Activated T-helper 2 cell treated with anti-CD3 and anti-CD28 coated beads, Interferon-gamma antibody, Interleukin-2, Interleukin-4, amounts not matched to agents 10 μg/mL and 5 μg/mL and 100 μg/mL, durations not matched to agents 14 hours and 24 hours and 36 hours (primary cell): ENCODE data around the gene TEX28. TPM values are rescaled to one million over a fixed set of nuclear protein-coding genes. Genes with fewer than 3 reads are reported as not detected.
A peak's percentile ranks its signal among the peaks of the same experiment; 100 is the strongest.
"Not testable (repeated sequence)": the region's sequence is repeated elsewhere in the genome, so short reads cannot be mapped to it uniquely, and the experiment has no call there.

Experiments
- DNase-seq: peaks from one replicate; pipeline ENCODE4 v3.0.0; 2021; ENCODE audit warnings: low spot score
- H3K27ac Mint-ChIP-seq: one replicate; pipeline ENCODE4 v1.8.0; 2021; ENCODE audit warnings: mixed read lengths
- H3K27me3 Mint-ChIP-seq: one replicate; pipeline ENCODE4 v1.8.0; 2021; ENCODE audit warnings: low read depth, mixed read lengths
- H3K36me3 Mint-ChIP-seq: one replicate; pipeline ENCODE4 v1.8.0; 2021; ENCODE audit warnings: low read depth, mixed read lengths
- H3K4me1 Mint-ChIP-seq: one replicate; pipeline ENCODE4 v1.8.0; 2021; ENCODE audit warnings: low read depth, mixed read lengths
- H3K4me3 Mint-ChIP-seq: one replicate; pipeline ENCODE4 v1.8.0; 2021; ENCODE audit warnings: low read depth, mild to moderate bottlenecking, moderate library complexity, mixed read lengths
- H3K9me3 Mint-ChIP-seq: one replicate; pipeline ENCODE4 v1.8.0; 2021; ENCODE audit warnings: mixed read lengths
- intact Hi-C: fragments of 100-400 bp; cut with micrococcal nuclease; formaldehyde crosslinking; loops from one replicate; pipeline ENCODE4 v1.15.1; 2023
- total RNA-seq: library from RNA; stranded (reverse); gene quantifications from 2 replicates; pipeline ENCODE4 v1.2.3, GENCODE V29; 2022

The TEX28 gene, protein sequence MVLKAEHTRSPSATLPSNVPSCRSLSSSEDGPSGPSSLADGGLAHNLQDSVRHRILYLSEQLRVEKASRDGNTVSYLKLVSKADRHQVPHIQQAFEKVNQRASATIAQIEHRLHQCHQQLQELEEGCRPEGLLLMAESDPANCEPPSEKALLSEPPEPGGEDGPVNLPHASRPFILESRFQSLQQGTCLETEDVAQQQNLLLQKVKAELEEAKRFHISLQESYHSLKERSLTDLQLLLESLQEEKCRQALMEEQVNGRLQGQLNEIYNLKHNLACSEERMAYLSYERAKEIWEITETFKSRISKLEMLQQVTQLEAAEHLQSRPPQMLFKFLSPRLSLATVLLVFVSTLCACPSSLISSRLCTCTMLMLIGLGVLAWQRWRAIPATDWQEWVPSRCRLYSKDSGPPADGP
- total RNA-seq = not detected in 2 replicates

DNA sequence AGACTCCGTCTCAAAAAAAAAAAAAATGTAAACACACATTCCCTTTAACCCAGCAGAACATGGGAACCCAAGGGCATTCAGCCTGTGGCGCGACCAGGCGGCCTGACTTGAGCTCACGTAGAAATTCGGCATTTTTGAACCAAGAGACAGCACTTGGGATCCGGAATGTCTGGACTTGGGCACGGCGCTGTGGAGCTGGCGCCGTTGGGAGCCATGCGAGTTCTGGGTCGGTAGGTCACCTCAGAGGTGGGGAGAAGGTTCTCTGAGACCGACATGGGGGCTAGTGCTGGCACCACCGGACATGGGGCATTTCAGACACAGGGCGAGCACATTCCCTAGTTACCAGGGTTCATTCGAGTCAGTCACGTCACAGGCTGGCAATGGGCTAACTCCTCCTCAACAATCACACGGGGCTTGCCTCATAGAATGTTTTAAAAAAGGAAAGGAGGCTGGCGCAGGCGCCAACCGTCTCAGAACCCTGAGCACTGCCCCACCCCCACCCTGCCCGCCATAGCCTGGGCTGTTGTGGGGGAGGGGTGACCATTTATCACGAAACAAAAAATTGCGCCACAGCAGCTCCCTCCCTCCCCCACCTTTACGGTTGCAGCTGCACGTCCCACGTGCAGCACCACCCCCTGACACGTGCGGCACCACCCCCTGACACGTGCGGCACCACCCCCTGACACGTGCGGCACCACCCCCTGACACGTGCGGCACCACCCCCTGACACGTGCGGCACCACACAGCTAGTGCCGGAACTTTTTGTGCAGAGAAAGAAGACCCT is at the start of gene TEX28:
TEX28 (minus strand) TSS at position 334 of the 784 bp plus-strand sequence. CDS start 3,007 bp downstream, outside the sequence.
- no peaks in the 10 kb centered on the region for H3K27me3 Mint-ChIP-seq
- no peaks in the 10 kb centered on the region for H3K9me3 Mint-ChIP-seq
- intact Hi-C loops = no loop called here
- no peak for DNase-seq
- no peaks in the 10 kb centered on the region for H3K36me3 Mint-ChIP-seq
- no peaks in the 10 kb centered on the region for H3K4me1 Mint-ChIP-seq
- no peak within 1 kb of the TSS for H3K4me3 Mint-ChIP-seq
- no peak within 1 kb of the TSS for H3K27ac Mint-ChIP-seq

DNA sequence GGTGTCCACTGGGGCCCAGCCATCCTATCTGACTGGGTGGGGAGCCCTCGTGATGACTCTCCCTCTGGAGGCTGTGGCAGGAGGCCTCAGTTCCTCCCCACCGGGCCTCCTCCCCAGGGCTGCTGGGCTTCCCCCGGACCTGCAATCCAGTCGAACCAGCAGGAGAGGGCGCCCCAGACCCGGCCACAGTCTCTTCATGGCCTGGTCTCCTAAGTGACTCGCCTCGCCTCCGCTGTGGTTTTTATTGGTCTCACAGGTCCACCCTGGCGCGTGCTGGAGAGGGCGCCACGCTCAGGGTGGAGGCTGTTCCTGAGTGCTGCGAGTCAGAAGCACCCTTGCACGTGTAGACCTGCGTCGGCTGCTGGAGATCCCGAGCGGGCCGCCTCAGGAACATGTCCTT is 48.7 kb upstream of the TEX28 start:
- H3K4me1 Mint-ChIP-seq, H3K9me3 Mint-ChIP-seq, H3K27ac Mint-ChIP-seq, H3K36me3 Mint-ChIP-seq, H3K27me3 Mint-ChIP-seq, DNase-seq, H3K4me3 Mint-ChIP-seq, intact Hi-C loops: not testable (repeated sequence)

DNA sequence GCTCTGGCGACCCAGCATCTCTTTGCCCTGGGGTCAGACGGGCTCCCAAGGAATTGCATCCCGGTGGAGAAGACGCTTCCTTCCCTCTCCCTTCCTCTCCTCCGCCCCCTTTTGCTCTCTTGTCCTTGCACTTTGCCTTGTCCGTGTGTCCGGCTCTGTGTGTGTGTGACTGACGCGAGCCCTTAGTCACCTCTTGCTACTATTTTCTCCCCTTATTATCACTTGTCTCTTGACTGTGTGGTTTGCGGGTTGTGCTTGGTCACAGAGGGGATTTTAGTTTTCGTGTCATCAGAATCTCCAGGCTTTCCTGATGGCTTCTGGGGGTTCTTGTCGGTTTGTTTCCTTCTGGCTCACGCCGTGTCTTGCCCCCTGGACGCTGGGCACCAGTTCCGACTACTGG is 48.1 kb upstream of the TEX28 start:
- H3K27me3 Mint-ChIP-seq, H3K36me3 Mint-ChIP-seq, H3K27ac Mint-ChIP-seq, H3K4me3 Mint-ChIP-seq, H3K4me1 Mint-ChIP-seq, DNase-seq, H3K9me3 Mint-ChIP-seq, intact Hi-C loops: not testable (repeated sequence)

DNA sequence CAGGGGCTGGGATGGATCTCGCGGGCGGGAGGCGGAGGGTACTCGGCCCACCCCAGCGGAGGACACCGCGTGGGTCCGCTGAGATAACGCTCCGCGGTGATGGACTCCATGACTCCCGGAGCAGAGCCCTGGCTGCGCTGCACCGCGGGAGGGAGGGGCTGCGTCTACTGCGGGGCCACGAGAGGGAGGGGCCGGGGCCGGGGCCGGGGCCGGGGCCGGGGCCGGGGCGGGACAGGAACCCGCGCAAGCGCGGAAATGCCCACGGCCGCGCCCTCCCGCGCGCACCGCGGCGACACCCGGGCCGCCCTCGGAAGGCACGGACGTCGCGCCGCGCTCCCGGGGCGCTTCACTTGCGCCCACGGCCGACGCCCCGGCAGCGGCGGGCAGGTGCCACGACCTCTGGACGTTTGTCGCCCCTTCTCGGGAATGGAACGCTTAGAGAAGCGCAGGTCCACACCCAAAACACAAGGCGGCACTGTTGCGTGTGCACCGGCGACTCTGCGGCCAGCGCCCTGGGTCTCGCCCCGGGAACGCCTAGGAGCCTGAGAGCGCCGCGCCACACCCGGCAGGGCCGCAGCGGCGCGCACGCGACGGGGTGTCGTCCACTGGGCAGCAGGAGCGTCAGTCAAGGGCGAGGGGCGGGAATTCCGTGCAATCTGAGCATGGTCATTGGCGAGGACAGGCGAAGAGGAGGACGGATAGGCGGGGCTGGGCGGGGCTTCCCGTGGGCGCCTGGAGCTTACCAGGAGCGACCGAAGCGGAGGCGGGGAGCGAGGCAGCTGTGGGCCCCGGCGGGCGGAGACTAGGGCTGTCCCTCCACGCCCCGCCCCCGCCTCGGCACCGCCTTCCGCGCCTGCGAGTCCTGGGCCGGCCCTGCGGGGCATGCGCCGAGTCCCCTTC is 46.7 kb upstream of the TEX28 start:
- H3K9me3 Mint-ChIP-seq, intact Hi-C loops, H3K4me3 Mint-ChIP-seq, DNase-seq, H3K4me1 Mint-ChIP-seq, H3K36me3 Mint-ChIP-seq, H3K27me3 Mint-ChIP-seq, H3K27ac Mint-ChIP-seq: not testable (repeated sequence)

DNA sequence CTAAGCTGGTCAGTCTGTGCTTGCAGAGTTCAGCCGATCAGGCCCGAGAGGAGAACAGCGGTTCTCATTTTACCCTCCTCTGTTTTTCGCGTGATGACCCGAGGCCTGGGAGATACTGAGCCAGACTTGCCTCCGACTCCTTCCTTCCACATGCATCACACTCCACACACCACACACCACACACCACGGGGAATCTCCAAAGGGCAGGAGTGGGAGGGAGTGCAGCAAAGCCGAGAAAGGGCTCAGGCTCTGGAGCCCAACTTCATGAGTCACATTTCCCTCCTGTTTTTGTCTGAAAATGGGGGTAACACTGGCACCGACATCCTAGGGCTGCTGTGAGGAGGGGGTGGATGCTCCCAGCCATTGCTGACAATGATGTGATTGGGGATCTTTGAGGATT is 39.6 kb upstream of the TEX28 start:
- peak overlapping the region; percentile 88 for H3K27ac Mint-ChIP-seq
- H3K9me3 Mint-ChIP-seq = no peaks in the 10 kb centered on the region
- H3K36me3 Mint-ChIP-seq = no peaks in the 10 kb centered on the region
- no peak for DNase-seq
- H3K27me3 Mint-ChIP-seq = no peaks in the 10 kb centered on the region
- intact Hi-C loops = no loop called here
- peaks cover 21% of the 10 kb centered on the region for H3K4me1 Mint-ChIP-seq
- H3K4me3 Mint-ChIP-seq = no peak overlapping the region

DNA sequence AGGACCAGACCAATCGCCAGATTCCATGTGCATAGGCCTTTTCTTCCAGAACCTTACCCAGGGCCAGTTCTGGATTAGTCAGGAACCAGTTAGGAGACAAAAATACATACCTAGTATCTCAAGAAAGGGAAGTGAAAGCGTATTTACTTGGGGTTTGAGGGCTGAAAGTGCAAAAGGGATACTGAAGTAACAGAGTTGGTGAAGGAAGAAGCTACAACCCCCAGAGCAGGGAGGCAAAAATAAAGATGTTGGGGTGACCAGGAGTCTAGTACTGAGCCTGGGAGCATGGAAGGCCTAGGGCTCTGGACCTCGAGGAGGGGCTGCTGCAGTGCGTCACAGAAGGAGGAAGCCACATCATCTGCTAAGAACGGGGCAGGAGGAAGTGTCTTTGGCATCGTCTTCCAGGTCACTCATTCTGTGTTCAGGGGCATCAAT is 38.9 kb upstream of the TEX28 start:
- DNase-seq = no peak
- Mint-ChIP-seq H3K4me3 (peak overlapping the region; percentile 22), H3K4me1 (peaks cover 21% of the 10 kb centered on the region), H3K27me3 (no peaks in the 10 kb centered on the region), H3K36me3 (no peaks in the 10 kb centered on the region), H3K27ac (peak overlapping the region; percentile 88), H3K9me3 (no peaks in the 10 kb centered on the region)
- intact Hi-C loops = no loop called here

DNA sequence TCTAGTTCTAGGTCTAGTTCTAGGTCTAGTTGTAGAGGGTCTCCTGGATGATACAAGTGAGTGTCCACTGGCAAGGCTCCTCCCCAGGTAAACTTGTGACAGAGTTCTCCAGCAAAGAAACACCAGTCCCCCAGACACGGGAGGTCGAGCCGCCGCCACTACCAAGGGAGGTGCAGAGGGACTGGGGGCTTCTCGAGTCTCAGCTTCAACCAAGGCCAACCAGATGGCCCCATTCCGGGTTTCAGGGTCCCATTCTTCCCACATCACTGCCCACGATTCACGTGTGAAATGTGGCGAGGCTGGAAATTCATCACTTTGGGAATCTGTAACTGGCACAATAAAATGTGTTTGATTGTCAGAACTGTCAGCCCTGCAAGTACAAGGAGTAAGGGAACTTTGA is 38.2 kb upstream of the TEX28 start:
- H3K27me3 Mint-ChIP-seq = no peaks in the 10 kb centered on the region
- H3K4me1 Mint-ChIP-seq = peaks cover 24% of the 10 kb centered on the region
- H3K9me3 Mint-ChIP-seq = no peaks in the 10 kb centered on the region
- no peak overlapping the region for H3K27ac Mint-ChIP-seq
- H3K36me3 Mint-ChIP-seq = no peaks in the 10 kb centered on the region
- no peak for DNase-seq
- intact Hi-C loops = no loop called here
- no peak overlapping the region for H3K4me3 Mint-ChIP-seq

DNA sequence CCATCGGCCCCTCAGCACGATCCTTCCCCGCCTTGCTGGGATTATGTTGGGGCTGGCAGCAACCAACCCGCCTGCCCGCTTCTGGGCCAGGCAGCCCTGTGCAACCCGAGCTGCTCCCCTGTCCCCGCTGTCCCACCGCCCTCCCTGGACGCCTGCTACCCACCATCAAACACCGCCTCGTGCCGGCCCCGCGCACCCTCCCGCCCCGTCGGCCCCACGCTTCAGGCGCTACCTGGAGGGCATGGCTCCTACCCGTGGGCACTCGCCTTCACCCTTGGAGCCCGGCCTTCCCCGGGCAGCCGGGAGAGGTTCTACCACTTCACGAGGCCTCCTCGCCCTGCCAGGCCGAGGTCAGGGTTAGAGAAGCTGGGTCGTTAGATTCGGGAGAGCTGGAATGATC is 37.6 kb upstream of the TEX28 start:
- H3K27me3 Mint-ChIP-seq = no peaks in the 10 kb centered on the region
- H3K27ac Mint-ChIP-seq = no peak overlapping the region
- intact Hi-C loops = no loop called here

DNA sequence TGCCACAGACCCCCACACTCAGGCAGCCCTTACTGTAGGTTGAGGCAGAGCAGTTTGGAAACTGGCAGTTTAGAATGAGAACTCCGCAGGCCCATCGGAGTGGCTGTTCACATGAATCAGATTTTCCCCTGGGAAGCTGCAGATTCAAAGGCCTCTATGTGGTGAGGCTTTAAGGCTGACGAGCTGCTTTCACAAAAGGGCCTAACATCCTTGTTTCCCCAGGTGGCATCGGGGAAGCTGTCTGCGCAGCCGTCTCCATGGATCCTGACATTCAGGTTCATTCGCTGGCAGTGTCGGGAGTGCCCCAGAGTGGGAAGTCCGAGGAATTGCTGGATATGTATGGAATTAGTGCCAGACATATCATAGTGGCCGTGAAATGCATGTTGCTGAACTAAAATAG is 34.4 kb upstream of the TEX28 start:
- Mint-ChIP-seq H3K4me3 (no peak overlapping the region), H3K27ac (no peak overlapping the region), H3K27me3 (no peaks in the 10 kb centered on the region), H3K4me1 (peaks cover 29% of the 10 kb centered on the region), H3K9me3 (no peaks in the 10 kb centered on the region), H3K36me3 (no peaks in the 10 kb centered on the region)
- intact Hi-C loops = no loop called here
- no peak for DNase-seq

More for the DNA sequence above, 37.6 kb upstream of the TEX28 start:
- Mint-ChIP-seq H3K4me1 (peaks cover 27% of the 10 kb centered on the region), H3K9me3 (no peaks in the 10 kb centered on the region), H3K4me3 (no peak overlapping the region), H3K36me3 (no peaks in the 10 kb centered on the region)
- no peak for DNase-seq

DNA sequence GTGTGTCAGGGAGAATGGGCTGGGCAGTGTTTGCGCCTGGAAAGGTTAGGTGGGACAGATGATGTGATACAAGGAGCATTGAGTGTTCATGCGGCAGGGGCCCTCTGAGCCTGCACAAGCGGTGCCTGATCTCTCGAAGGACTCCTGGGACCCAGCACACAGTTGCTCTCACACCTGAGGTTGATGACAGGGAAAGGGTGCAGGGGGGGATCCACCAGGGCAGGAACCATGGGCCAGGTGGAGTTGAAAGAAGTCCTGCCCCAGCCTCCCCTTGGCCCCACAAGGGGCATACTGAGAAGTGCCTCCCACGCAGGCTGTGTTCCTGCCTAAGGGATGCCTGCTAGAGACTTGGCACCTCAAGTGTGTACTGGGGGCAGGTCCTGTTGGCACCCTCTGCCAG is 33.7 kb upstream of the TEX28 start:
- DNase-seq = no peak
- Mint-ChIP-seq H3K4me3 (no peak overlapping the region), H3K27ac (no peak overlapping the region), H3K27me3 (no peaks in the 10 kb centered on the region), H3K4me1 (peaks cover 22% of the 10 kb centered on the region), H3K36me3 (no peaks in the 10 kb centered on the region), H3K9me3 (no peaks in the 10 kb centered on the region)
- intact Hi-C loops = no loop called here

DNA sequence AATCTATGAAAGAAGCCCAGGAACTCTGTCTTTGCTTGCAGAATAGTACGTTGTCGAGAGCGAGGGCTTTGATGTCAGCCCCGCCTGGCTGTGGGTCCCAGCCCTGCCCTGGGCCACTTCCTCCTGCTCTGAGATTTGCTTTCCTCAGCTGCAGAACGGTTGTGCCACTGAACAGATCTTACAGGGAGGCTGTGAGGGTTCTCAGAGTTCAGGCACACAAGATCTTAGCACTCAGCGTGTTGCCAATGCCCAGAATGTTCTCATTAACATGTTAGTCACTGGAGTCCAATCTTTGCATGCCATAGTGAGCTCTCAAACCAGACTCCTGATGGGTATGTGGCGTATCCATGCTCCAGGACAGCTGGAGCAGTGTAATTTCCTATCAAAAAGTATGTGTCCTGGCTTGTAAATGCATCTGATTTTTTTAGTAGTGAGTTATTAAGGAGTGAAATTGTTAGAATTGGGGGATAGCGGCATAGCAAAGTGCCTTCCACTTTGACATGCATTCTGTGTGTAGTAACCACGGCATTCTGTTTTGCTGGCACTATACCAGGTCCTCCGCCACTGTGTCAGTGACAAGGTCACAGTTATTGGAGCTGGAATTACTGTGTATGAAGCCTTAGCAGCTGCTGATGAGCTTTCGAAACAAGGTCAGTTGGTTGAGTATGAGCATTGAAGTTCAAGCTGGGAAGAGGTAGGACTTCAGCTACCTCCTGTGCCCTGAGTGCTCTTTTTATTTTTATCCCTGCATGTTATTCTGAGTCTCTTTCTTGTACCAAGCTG is 32.3 kb upstream of the TEX28 start:
- intact Hi-C loops = no loop called here
- no peak overlapping the region for H3K27ac Mint-ChIP-seq
- H3K36me3 Mint-ChIP-seq = no peaks in the 10 kb centered on the region
- H3K27me3 Mint-ChIP-seq = no peaks in the 10 kb centered on the region
- H3K4me3 Mint-ChIP-seq = no peak overlapping the region
- no peak for DNase-seq
- H3K4me1 Mint-ChIP-seq = peaks cover 20% of the 10 kb centered on the region
- no peaks in the 10 kb centered on the region for H3K9me3 Mint-ChIP-seq

DNA sequence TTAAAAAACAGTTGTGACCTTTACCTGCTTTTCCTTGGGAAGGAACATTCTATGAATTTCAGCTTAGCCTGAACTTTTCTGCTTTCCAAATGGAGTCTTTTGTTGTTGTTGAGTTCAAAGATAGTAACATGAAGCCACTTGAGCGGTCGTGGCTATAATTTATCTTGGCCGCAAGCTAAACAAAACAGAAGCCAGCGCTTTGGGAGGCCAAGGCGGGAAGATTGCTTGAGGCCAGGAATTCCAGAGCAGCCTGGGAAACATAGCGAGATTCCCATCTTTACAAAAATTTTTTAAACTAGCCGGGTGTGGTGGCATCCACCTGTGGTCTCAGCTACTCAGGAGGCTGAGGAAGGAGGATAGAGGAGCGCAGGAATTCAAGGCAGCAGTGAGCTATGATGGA is 30.6 kb upstream of the TEX28 start:
- intact Hi-C loops = no loop called here
- no peak overlapping the region for H3K27ac Mint-ChIP-seq
- no peaks in the 10 kb centered on the region for H3K36me3 Mint-ChIP-seq
- H3K4me3 Mint-ChIP-seq = no peak overlapping the region
- H3K27me3 Mint-ChIP-seq = no peaks in the 10 kb centered on the region
- no peaks in the 10 kb centered on the region for H3K9me3 Mint-ChIP-seq
- DNase-seq = no peak
- H3K4me1 Mint-ChIP-seq = peaks cover 30% of the 10 kb centered on the region
